Cerebellar cortex (tissue), 1 donor: ENCODE data around the gene THADA.
"Not testable (repeated sequence)": the region's sequence is repeated elsewhere in the genome, so short reads cannot be mapped to it uniquely, and the experiment has no call there.

Experiments
- DNase-seq: peaks from one replicate; pipeline ENCODE4 v3.0.0-alpha.2; 2015; ENCODE audit warnings: low spot score

The THADA gene

GRCh38 chr2:43594875-43595274 is 963 bp downstream of the THADA start:
- no peak for DNase-seq

- DNase-seq: no peak
These were observed 2.6 kb downstream of the THADA start for GRCh38 chr2:43593254-43593653.

GRCh38 chr2:43592443-43592842 is 3.4 kb downstream of the THADA start:
- DNase-seq: no peak

DNA sequence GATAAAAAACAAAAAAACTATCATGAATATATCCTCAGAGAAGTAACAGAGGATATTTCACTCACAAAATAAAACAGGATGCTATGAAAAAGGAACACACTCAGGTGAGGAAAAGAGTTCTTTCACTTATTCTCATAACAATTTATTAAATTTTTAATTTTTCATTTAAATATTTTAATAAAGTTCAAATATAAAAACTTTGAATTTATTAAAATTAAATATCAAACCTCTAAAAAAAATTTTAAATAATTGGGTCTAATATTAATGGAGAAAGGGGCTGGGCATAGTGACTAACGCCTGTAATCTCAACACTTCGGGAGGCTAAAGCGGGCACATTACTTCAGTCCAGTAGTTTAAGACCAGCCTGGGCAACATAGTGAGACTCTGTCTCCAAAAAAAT is 10.1 kb downstream of the THADA start:
- no peak for DNase-seq

- no peak for DNase-seq
These were observed 16.4 kb downstream of the THADA start for GRCh38 chr2:43579275-43579981.

DNA sequence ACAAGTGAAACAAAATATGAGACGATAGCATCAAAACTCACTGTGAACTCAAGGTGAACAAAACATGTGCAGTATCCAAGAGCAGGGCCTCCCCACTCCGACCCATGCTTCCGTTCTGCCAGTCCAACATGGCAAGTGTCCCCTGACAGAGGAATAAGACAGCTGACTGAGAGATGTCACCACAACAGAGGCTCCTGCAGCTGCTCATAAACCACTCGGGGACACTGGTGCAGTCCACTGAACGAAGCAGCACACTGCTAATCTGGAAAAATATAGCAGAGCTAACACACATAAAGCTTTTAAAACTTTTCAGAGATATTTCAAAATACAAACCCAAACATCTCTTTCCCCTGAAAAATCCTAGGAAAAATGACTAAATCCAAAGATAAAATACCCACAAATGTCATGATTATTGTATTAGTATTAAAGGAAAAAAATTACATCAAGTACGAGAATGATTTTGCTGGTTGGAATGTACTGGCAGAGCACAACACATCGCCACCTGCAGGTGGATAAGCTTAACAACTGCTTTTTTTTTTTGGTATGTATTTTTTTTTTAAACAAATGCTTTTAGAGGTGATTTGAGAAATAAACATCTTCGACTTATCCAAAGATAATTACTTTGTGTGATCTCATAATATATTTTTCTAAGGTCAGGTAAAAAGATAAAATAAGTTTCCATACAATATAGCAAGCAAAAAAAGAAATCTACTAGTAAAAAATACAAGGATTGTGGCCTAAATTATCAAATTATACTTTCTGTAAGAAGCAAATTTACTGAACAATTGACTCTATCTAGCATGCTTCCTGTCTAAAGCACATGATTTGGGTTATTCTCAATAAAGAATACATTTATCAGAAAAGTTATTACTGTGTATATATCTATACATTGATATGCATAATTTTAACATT is 18.6 kb downstream of the THADA start:
- peak; percentile 67 for DNase-seq

DNA sequence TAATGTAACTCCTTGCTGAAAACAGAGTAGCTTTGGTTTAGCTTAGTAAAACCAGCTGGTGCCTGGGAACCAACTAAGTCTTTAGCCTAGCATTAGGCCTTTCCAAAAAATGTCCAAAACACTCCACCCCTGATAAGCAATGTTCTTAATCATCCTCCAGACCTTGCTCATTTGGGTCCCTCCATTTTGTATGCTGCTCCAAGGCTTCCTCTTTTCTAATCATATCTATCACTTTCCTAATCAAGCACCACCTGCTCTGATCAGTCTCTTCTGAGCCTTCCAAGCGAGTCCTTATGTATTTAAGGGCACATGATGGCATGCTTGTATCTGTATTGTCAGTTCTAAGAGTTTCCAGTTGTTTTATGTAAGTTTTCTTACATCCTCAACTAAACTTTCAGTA is 23.6 kb downstream of the THADA start:
- DNase-seq: no peak

DNA sequence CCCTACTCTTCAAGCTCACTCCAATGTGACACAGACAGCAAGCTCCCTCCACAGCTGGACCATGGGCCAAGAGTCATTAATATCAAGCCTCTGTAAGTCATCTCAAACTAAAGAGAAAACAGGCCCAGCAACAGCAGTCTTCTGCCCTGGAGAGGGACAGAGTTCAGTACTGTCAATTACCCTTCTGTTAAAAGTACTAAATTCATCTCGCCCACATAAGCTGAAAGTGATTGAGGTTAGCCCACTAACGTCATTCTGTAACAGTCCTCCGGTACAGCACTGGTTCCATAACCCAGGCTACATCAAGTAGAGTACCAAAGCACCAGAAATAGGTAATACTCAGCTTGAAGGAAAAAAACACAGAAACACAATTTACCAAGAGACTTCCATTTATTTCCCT is 25.9 kb downstream of the THADA start:
- no peak for DNase-seq

- DNase-seq: no peak
These were observed 27.6 kb downstream of the THADA start for GRCh38 chr2:43568228-43568627.

DNA sequence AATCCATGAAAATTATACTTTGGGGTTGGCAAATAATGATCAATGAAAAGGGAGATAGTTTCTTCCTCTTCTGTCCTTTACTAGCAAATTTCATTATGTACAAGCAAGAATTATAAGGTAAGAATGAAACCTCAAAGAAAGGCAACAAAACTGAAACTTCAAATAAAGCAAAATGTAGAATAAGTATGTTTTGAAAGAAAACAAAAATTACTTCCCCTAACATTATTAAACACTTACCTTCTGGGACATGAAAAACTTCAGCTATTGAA is 29.4 kb downstream of the THADA start:
- DNase-seq: no peak

DNA sequence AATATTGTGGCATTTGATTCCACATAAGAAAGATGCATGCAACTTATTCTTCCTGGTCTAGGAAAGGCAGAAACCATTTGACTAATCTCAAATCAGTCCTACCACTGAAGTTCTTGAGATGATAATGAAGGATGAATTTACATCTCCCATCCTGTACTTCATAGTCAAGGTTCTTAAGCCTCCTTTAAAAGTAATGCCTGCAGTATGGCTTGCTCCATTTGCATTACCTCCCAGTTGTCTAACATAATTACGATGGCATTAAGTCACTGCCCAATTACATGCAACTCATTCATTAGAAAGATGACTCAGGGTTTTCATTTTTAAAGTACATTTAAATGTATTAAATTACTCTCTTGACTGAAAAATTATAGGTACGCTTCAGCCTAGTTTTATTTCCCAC is 32.2 kb downstream of the THADA start:
- no peak for DNase-seq

- DNase-seq: no peak
These were observed 35.6 kb downstream of the THADA start for GRCh38 chr2:43560231-43560547.

GRCh38 chr2:43559391-43560230 is 36.2 kb downstream of the THADA start:
- DNase-seq: no peak

- no peak for DNase-seq
These were observed 38.6 kb downstream of the THADA start for GRCh38 chr2:43557196-43557595.

DNA sequence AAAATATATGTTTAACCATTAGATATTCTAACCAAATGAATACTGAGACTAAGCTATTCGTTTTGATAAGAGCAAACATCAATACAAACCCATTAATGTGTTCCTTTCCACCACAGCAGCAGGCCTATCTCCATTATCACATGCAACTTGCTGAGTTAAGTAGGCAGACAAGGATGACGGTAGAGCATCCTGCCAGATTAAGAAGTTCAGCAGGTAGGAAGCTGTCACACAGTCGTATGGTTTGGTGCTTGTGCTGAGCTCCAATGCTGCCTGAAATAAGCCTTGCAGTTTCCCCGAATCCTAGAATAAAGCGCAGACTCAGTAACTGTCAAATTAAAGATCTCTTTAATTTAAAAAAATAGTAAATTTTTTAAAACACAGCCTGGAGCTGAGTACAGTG is 39.6 kb downstream of the THADA start:
- DNase-seq: no peak

DNA sequence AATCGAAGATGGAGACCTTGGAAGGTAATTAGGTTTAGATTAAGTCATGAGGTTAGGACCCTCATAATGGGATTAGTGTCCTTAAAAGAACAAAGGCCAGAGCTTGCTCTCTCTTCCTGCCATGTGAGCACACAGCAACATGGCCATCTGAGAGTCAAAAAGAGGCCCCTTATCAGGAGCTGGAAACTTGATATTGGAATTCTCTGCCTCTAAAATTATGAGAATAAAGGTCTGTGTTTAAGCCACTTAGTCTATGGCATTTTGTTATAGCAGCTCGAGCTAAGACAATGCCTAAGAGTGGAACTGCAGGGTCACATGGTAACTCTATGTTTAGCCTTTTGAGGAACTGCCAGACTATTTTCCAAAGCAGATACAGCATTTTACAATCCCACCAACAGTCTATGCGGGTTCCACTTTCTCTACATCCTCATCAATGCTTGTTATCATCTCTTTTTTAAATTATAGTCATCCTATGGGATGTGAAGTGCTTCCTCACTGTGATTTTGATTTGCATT is 42.4 kb downstream of the THADA start:
- DNase-seq: no peak

GRCh38 chr2:43551990-43552389 is 43.8 kb downstream of the THADA start:
- DNase-seq: no peak

- not testable (repeated sequence) for DNase-seq
These were observed 47.5 kb downstream of the THADA start for GRCh38 chr2:43548381-43548780.

GRCh38 chr2:43542285-43542933 is 53.4 kb downstream of the THADA start:
- DNase-seq: peak; percentile 43

DNA sequence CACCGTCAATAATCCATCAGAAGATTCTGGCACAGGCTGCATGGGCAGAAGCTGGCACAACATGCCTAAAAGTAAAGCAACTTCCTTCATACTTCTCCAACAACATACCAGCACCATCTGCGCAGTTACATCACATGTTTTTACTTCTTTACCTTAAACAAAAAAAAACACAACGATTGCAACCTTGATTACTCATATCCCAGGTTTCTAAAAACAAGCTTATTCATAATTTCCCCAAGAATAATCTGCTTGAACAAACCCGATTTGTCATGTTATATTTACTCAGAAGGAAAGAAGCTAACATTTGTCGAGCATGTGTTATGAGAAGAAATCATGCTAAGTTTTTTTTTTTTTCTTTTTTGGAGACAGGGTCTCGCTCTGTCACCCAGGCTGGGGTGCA is 54.7 kb downstream of the THADA start:
- DNase-seq: no peak

- no peak for DNase-seq
These were observed 55.6 kb downstream of the THADA start for GRCh38 chr2:43540021-43540779.
